Cardiac fibroblast (primary cell): ENCODE measurements around the gene DCAF6.

Experiments used
- DNase-seq, 2 donors: peaks; one replicate each; pipeline versions ENCODE4 v3.0.0 to v3.0.0-alpha.2; 2010; ENCODE audit warnings: low read depth in 2 of 2
- H3K4me3 ChIP-seq, 2 donors: replicated peaks in 1 of 2; 1 replicate in 1 of 2; 2 replicates in 1 of 2; pipeline ENCODE4 v1.5.1; 2011; ENCODE audit warnings: low read depth in 2 of 2, low read length in 2 of 2, mild to moderate bottlenecking in 2 of 2, moderate library complexity in 1 of 2
- CTCF ChIP-seq: IDR thresholded peaks from one replicate; pipeline ENCODE4 v1.5.1; 2011; ENCODE audit warnings: low read depth, mild to moderate bottlenecking, low read length, inconsistent platforms

DCAF6 gene

GRCh38 chr1:168089979-168090337, 153.5 kb downstream of the DCAF6 start:
- TF ChIP-seq CTCF, result no peak
- no peak for DNase-seq

GRCh38 chr1:168090395-168090794, 153.9 kb downstream of the DCAF6 start:
- H3K4me3 ChIP-seq, result no peak overlapping the region
- no peak for DNase-seq
- no peak for TF ChIP-seq CTCF

More at GRCh38 chr1:168089979-168090337, 153.5 kb downstream of the DCAF6 start:
- no peak overlapping the region for H3K4me3 ChIP-seq

- TF ChIP-seq CTCF, result no peak
- no peak overlapping the region for H3K4me3 ChIP-seq
- no peak for DNase-seq
These were observed 154.6 kb downstream of the DCAF6 start for GRCh38 chr1:168091063-168091462.

GRCh38 chr1:168091720-168092550, 155.5 kb downstream of the DCAF6 start:
- no peak overlapping the region for H3K4me3 ChIP-seq
- no peak for DNase-seq
- TF ChIP-seq CTCF, result no peak

- TF ChIP-seq CTCF, result peak; percentile 41
- peak; percentile 55 to 62 for DNase-seq
- H3K4me3 ChIP-seq, result no peak overlapping the region
These were observed 156.3 kb downstream of the DCAF6 start for GRCh38 chr1:168092566-168093355.

- no peak overlapping the region for H3K4me3 ChIP-seq
- DNase-seq, result no peak
- TF ChIP-seq CTCF, result no peak
These were observed 157.1 kb downstream of the DCAF6 start for GRCh38 chr1:168093616-168094015.
